HS-5 (cell line): ENCODE measurements around the gene SETD1A.
"Not testable (repeated sequence)": the region's sequence is repeated elsewhere in the genome, so short reads cannot be mapped to it uniquely, and the experiment has no call there.

Source experiments
- DNase-seq: peaks from one replicate; pipeline ENCODE4 v3.0.0-alpha.2; 2012; ENCODE audit warnings: low read depth

Gene SETD1A

DNA sequence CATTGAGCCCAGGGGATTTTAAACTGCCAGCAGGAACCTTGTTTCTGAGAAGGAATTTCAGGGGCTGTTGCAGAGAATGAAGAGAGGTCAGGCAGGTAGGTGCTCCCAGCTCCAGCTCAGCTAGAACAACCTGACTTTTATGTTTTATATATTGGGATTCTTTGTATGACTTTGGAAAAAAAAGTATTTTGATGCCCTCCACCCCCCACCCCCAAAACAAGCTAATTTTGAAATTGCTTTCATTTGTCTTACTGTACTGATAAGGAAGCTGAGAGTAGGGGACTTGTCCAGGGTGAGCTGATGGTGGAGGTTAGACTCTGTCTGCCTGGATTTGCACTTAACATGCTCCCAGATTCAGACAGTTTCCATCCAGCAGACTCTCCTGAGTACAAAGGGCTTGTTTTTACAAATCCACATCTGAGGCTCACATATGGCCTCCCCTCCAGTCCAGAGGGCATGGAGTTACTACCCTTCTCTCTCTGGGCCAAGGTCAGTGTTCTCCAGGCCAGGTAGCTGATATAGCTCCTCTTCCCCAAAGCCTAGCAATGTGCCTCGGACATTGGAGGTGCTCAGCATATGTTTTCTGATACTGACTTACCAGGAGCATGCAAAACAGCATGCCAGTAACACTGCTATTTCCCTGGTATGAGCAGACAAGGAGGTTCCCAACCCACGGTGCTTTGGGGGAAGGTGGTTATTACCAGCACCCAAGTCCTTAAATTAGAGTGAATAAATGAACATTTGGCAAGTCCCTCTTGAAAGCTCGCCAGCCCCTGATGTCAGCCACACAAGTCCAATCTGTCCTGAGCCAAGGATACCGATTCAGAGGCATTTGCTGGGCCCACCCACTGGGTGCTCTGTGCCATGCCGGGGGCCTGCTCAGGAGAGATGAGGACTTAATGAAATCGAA lies 41.6 kb downstream of the SETD1A start:
- DNase-seq: no peak

DNA sequence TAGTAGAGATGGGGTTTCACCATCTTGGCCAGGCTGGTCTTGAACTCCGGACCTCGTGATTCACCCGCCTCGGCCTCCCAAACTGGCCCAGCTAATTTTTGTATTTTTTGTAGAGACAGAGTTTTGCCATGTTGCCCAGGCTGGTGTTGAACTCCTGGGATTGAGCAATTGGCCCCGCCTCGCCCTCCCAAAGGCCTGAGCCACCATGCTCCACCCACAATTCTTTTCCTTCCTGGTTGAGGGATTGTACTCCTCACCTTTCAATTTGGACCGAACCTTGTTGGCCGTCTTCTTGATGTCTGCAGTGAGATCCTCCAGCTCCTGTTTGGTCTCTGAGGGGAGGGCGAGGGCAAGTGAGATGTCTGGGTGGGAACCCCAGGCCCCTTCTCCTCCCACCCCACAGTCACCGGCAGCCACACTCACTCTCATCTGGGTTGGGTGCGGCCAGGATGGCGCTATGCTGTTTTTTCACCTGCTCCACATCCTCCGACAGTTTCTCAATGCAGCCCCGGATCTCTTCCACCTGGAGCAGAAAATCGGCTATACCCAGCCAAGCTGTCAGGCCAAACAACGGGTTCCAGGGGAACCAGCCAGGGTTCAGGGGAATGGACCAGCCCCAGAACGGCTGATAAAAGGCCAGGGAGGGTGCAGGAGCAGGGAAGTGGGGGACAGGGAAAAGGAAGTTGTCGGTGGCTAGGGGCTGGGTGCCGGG lies 43.3 kb downstream of the SETD1A start:
- no peak for DNase-seq

DNA sequence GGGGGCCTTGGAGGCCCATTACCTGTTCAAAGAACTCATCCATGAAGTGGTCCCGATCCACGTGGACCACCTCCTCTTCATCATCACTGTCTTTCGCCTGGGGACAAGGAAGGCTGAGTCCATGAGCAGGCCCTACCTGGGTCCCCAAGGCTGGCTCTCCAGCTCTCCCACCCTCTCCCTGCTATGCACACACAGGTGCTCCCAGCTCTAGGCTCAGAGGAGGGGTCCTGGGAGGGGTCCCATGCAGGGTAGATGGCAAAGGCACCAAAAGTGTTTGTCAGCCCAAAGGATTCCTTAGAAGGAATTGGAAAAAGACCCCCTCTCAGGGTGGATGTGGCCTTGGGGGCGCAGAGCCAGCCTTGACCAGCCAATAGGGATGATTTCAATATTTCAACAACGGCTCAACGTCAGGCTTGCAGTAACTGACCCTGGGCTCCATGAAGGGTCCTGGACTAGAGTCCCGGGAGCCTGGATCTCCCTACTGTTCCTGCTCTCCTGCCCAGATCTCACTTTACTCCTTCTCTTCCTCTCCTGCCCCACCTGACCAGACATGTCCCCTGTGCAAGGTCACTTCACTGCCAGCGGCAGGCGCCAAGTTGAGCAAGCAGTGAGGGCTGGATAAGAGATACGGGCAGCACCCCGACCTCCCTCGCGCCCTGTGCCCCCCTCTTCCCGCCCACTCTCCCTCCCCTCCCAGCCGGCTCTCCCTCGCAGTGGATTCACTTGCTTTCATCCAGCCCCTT lies 44.1 kb downstream of the SETD1A start:
- no peak for DNase-seq

DNA sequence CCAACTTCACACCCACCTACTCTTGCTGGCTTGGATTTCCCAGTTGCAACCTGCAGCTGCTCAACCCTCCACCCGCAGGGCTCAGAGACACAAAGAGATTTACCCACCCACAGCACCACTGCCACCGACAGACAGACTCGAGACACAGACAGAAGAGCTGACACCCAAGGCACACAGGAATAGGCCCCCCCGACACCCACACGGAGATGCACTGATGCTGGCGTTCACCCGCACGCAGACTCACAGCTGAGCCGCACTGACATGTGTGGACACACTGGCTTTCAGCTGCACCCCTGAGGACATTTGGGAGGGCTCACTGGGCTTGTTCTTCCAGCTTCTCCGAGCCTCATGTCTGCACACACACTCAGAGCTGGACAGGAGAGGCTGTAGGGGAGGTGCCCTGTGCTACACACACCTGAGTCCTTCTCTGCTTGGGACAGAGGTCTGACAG lies 44.7 kb downstream of the SETD1A start:
- DNase-seq: no peak

DNA sequence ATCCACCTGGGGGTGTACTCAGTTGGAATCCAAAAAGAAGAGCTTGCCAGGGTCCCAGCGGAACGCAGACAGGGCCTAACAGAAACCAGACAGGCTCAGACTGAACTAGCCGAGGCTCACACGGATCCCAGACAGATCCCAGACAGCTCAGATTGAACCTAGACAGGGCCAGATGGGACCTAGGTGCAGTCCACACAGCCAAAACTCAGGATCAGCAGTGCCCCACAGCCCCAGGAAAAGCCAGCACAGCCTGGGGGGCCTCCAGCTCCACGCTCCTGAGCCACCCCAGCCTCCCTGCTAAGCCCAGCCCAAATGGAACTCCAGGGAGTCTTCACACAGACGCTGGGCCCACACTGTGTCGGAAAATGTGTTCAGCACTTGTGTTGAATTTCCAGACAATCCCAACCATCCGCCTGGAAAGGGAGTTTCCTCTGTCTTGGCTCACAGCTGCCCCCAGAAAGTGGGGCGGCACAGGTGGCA lies 45.3 kb downstream of the SETD1A start:
- no peak for DNase-seq

DNA sequence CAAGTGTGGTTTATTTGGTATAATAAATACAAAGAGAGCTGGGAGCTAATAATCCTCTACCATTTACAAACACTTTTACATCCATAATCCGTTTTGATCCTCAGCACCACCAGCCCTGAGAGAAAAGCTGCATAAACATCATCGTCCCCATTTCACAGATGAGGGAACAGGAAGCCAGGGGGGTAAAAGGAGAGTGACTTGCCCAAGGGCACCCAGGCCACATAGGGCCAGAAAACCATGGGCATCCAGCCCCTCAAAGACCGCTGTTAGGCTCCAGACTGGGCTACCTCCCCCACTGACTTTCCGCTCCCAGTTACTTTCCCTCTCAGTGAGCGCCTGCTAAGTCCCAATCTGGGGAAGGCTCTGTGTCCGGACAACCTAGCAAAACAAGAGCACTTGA lies 46.2 kb downstream of the SETD1A start:
- DNase-seq: no peak

DNA sequence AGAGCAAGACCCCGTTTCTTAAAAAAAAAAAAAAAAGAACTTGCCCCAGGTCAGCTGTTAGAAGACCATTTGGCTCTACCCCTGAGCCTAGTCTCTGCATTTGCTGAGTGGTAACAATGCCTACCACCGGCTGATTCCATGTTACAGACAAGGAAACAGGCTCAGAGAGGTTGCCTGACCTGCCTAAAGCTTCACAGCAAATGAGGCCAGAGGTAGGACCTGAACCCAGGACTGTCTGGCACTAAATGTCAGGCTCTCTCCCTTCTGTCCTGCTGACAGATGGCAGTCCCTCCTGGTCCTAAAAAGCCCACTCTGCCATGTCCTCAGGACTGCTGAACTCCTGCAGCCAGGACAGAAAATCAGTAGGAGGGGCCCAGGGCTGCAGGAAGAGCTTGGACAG lies 47.1 kb downstream of the SETD1A start:
- no peak for DNase-seq

DNA sequence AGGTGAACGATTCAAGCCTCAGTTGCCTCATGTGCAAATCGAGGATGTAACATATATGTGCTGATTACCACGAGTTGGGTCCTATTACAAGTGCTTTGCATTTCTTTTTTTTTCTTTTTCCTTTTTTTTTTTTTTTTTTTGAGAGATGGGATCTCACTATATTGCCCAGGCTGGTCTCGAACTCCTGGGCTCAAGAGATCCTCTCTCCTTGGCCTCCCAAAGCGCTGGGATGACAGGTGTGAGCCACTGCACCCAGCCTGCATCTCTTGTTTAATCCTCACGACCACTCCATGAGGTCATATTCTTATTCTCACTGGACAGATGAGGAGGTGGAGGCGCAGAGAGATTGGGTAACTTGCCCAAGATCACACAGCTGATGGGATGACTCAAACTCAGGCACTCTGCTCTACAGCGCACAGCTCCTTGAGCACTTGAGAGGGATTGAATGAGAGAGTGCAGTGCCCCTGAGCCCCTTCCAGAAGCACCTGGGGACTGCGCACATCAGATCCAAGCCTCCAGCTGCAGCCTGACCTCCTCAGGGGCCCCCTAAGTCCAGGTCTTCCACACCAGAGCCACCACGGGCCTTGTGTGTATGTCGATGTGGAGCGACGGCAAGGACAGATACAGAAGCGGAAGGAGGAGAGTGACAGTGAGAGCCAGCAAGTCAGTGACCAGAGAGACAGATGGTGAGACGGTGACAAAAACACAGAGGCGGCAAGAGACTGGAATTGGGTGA lies 48.0 kb downstream of the SETD1A start:
- DNase-seq: no peak

DNA sequence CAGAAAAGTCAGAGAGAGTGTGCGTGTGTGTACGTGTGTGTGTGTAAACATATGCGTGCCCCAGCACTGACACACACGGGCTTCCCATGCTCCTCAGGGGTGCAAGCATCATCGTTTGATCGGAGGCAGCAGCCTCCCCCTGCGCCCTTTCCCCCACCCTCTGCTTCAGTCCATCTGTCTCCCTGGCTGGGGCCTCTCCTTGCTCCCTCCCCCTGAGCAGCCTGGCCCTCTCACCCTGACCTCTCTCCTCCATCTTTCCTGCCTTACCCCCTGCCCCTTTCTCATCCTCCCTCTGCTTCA lies 48.5 kb downstream of the SETD1A start:
- DNase-seq: no peak

DNA sequence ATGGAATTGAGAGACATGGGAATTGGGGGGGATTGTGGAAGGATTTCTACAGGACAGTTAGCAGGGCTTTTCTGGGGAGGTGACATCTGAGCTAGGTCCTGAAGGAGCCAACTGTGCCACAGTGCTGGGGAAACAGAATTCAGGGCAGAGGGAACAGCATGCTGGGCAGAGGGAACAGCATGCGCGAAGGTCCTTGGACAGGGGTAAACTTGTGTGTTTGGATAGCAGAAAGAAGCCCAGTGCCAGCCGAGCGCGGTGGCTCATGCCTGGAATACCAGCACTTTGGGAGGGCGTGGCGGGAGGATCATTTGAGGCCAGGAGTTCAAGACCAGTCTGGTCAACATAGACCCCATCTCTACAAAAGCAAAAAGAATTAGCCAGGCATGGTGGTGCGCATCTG lies 49.0 kb downstream of the SETD1A start:
- no peak for DNase-seq

DNA sequence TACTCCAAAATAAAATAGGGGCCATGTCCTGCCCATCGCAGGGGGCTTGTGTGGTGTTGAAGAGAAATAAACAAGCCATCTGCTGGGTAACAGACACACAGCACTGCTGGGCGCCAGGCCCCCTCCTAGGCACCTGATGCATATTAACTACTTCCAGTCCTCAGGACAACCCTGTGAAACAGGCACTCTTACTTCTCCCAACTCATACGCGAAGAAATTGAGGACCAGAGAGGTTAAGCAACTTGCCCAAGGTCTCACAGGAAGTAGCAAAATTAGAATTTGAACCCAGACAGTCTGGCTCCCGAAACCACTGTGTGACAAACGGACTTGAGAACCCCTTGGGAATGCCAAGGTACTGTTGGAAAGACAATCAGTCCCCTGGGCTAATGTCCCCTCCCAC lies 50.1 kb downstream of the SETD1A start:
- DNase-seq: no peak

DNA sequence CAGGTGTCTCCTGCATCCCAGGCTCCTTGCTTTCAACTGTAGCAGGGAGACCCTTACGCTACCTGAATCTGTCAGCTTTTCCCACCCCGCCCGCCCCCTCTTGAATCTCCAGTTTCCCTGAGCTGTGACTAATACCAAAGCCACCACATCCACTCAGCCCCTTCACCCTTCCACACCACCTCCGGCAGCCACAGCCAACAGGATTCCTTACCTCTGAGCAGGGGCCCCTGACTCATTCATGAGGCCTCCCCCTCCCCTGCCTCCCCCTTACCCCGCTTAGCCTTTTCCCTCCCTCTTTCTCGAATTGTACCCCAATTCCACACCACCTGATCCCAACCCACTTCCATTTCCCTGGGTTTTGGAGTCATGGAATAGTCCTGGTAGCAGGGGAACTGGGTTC lies 50.6 kb downstream of the SETD1A start:
- DNase-seq: no peak

DNA sequence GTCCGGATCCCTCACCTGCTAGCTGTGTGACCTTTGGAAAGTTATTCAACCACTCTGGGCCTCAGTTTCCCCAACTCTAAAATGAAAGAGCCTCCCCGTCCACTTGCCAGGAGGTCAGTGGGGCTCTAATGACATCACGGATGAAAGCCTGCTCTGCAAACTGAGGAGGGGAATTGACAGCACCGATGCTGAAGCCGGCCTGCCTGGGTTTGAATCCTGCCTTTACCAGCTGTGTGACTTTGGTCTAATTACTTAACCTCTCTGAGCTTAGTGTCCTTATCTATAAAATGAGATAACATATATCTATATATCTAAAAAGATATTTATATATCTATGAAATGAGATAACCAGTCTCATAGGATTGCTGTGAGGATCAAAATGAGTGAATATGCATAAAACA lies 51.0 kb downstream of the SETD1A start:
- no peak for DNase-seq

DNA sequence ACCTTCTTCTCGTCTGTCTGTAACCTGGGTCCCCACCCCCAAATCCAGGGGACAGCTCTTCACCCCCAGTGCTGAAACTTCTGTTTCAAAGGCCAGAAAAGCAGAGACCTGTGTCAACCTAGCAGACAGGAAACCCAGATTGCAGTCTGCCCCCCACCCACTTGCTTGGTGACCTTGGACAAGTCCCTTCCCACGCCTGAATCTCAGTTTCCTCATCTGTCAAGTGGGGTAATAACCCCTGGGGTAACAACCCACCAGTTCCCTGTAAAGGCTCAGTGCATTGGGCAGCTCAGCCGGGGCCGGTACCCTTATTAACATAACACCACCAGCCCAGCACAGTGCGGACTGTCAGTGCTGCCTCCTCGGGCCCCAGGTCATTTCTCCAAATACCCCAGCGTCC lies 51.6 kb downstream of the SETD1A start:
- no peak for DNase-seq

DNA sequence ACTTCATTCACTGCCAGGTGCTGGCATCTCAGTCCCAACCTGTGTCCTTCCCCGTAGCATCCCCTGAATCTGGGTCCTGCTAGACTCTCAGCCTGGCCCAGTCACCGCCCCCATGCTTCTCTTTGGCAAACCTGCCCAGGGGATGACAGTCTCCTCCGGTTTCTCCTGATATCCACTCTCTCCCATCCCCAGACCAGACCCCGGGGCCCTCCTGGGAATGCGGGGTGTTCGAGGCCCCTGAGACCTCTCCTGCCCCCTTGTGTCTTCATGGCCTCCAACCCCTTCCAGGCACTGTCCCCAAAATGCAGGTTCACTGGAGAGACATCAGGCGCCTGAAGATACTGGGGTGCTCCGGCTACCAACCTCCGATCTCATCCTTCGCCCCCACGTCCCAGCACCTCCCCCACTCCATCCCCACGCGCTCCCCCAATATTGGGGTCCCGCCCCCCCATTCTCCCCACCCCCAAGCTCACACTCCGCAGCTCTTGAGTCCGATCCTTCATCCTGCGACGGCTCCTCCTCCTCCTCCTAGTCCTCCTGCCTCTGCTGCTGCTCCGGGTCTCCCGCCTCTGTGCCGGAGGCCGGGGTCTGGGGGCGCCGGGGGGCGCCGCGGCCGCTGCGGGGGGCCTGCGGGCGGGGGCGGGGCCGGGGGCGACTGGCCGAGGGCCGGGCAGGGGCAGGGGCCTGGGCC lies 52.5 kb downstream of the SETD1A start:
- no peak for DNase-seq

DNA sequence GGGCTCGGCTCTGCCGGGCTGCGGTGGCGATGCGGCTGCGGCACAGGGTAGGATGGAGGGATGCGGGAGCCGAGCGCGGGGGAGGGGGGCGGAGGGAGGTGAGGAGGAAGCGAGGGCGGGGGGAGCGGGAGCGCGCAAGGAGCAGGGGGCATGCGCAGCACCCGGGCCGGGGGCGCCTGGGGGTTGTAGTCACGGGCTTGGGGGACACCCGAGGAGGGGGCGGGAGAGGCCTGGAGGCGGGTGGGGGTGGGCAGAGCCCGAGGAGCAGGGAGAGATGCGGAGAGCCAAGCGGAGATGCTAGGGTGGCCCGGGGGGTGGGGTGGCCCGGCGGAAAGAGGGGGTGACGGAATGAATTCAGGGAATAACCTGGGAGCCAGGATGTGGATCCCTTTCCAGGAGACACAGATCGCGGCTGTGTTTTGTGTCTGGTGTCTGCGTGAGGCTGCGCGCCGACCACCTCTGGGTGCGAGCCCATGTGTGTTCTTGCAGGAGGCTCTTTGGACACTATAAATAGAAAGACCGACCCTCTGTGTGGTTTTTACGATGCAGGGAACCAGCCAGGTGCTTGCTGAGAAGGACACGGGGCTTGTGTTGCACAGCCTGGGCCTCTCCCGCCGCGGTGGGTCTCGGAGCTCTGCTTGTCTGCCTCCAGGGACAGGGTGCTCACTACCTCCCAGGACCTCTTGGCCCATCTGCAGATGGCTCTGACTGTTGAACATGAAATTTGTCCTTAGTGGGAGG lies 53.2 kb downstream of the SETD1A start, which contains the start of gene STX1B:
Gene STX1B (minus strand): TSS at position 54 of the 741 bp plus-strand sequence. CDS start 242 bp downstream, outside the sequence.
- DNase-seq: no peak

DNA sequence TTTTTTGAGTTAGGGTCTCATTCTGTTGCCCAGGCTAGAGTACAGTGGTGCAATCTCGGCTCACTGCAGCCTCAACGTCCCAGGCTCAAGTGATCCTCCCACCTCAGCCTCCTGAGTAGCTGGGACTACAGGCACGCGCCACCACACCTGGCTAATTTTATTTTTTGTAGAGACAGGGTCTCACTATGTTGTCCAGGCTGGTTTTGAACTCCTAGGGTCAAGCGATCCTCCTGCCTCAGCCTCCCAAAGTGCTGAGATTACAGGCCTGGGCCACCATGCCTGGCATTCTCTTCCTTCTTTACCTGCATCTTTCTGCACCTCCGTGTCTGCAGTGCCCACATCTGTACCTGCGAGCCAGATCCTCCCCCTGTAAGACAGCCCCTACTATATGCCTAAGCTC lies 54.3 kb downstream of the SETD1A start:
- not testable (repeated sequence) for DNase-seq

DNA sequence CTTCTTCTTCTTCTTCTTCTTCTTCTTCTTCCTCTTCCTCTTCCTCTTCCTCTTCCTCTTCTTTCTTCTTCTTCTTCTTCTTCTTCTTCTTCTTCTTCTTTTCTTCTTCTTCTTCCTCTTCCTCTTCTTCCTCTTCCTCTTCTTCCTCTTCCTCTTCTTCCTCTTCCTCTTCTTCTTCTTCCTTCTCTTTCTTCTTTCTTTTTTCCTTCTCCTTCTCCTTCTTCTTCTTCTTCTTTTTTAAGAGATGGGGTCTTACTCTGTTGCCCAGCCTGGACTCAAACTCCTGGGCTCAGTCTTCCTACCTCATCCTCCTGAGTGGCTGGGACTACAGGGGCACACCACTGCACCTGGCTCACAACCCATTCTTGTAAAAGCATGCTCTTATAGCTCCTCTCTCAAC lies 55.7 kb downstream of the SETD1A start:
- not testable (repeated sequence) for DNase-seq

DNA sequence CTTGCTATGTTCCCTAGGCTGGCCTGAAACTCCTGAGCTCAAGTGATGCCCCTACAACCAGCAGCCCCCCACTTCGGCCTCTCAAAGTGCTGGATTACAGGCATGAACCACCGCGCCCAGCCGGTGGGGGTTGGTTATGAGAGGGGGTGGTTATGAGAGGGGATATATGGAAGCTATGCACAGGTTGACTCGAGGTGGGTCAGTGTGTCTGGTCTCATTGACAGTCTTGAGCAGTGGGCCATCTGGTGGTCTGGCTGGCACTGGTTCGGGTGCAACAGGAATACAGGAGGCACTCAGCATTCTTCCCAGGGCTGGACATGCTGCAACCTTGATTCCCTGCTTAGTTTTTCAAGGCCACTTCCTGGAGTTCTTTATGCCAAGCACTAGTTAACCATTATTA lies 58.5 kb downstream of the SETD1A start:
- DNase-seq: no peak

DNA sequence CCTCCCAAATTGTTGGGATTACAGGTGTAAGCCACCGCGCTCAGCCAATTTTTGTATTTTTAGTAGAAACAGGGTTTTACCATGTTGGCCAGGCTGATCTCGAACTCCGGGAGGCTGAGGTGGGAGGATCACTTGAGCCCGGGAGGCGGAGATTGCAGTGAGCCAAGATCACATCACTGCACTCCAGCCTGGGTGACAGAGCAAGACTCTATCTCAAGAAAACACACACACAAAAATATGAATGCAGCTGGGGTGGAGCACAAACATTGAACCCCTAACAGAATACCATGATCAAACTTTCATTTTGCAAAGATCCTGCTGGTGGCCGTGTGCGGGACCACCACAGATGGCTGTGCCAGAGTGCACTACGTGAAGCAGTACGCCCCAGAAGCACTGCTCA lies 60.2 kb downstream of the SETD1A start:
- DNase-seq: not testable (repeated sequence)

DNA sequence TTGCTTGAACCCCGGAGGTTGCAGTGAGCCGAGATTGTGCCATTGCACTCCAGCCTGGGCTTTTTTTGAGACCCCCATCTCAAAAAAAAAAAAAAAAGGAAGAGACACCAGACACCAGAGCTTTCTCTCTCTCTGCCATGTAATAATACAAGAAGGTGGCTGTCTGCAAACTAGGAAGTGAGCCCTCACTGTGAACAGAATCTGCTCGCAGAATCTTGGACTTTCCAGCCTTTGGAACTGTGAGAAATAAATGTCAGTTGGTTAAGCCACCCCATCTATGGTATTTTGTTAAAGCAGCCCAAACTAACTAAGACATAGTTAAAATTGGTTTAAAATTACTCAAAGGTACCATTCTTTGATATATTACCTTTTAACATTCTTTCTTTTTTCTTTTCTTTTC lies 63.0 kb downstream of the SETD1A start:
- no peak for DNase-seq
